Stimulated activated CD8-positive, alpha-beta memory T cell treated with anti-CD3 and anti-CD28 coated beads, Interleukin-4, amount 100 ng/mL, for 24 hours (primary cell): ENCODE measurements around the gene ZNF311.
"Not testable (repeated sequence)": the region's sequence is repeated elsewhere in the genome, so short reads cannot be mapped to it uniquely, and the experiment has no call there.

Experiments used
- DNase-seq: peaks from one replicate; pipeline ENCODE4 v3.0.0-alpha.2; 2020; ENCODE audit warnings: low read depth

ZNF311 gene

DNA sequence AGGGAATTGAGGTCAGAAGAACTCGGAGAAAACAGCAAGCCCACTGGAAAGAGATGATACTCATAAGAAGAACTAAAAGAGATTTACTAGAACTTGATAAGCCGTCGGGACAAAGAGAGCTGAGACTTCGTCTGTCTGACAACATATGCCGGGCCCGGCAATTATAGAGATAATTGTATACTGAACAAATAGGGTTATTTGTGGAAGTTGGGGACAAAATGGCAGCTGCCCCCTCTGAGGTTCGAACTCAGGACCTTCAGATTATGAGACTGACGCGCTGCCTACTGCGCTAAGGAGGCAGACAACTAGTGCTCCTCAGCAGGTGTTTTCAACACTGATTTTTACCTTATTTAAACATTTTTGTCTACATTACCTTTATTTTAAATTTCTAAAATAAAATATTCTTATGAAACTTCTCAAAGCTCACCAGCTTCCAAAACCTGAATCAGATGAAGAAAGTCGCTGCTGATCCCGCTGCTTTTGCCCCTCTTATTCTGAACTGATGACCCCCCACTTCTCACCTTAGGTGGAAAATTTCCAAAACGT, 52.0 kb downstream of the ZNF311 start:
- DNase-seq = peak; percentile 45

DNA sequence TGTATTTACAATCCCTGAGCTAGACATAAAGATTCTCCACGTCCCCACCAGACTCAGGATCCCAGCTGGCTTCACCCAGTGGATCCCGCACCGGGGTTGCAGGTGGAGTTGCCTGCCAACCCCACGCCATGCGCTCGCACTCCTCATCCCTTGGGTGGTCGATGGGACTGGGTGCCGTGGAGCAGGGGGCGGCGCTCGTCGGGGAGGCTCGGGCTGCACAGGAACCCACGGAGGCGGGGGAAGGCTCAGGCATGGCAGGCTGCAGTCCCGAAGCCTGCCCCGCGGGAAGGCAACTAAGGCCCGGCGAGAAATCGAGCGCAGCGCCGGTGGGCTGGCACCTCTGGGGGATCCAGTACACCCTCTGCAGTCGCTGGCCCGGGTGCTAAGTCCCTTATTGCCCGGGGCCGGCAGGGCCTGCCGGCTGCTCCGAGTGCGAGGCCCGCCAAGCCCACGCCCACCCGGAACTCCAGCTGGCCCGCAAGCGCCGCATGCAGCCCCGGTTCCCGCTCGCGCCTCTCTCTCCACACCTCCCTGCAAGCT, 55.4 kb downstream of the ZNF311 start:
- DNase-seq = not testable (repeated sequence)

DNA sequence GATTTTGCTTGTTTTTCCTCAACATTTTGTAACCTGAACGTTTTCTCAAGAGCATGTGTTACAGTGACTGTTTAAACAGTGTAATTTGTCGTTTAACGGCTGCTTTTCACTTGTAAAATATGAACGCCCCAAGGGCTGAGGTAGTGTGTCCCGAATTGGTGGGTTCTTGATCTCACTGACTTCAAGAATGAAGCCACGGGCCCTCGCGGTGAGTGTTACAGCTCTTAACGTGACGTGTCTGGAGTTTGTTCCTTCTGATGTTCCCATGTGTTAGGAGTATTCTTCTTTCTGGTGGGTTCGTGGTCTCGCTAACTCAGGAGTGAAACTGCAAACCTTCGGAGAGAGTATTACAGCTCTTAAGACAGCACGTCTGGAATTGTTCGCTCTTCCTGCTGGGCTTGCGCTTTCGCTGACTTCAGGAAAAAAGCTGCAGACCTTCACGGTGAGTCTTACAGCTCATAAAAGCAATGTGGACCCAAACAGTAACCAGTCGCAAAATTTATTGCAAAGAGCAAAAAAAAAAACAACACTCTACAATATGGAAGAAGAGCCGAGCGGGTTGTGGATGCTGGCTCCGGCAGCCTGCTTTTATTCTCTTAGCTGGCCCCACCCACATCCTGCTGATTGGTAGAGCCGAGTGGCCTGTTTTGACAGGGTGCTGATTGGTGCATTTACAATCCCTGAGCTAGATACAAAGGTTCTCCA, 56.2 kb downstream of the ZNF311 start:
- DNase-seq = no peak

DNA sequence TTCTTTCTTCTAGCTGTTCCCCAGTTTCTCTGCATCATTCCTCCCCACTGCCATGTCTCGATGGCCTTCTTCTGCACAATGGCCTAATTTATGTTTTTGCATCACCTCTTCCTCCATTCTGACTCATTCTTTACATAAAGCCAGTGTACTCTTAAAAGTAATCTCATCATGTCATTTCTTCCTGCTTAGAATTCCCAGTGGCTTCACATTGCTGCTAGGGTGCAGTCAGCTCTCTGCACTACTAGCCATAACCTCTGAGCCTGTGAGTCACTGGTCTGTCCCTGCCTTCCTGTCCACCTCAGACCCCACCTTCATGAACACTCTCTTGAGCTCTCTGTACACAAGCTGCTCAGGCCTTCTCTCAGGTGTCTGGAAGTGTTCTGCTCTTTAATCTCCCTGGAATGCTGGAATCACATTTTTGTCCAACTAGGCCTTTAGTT, 57.3 kb downstream of the ZNF311 start:
- DNase-seq = no peak

DNA sequence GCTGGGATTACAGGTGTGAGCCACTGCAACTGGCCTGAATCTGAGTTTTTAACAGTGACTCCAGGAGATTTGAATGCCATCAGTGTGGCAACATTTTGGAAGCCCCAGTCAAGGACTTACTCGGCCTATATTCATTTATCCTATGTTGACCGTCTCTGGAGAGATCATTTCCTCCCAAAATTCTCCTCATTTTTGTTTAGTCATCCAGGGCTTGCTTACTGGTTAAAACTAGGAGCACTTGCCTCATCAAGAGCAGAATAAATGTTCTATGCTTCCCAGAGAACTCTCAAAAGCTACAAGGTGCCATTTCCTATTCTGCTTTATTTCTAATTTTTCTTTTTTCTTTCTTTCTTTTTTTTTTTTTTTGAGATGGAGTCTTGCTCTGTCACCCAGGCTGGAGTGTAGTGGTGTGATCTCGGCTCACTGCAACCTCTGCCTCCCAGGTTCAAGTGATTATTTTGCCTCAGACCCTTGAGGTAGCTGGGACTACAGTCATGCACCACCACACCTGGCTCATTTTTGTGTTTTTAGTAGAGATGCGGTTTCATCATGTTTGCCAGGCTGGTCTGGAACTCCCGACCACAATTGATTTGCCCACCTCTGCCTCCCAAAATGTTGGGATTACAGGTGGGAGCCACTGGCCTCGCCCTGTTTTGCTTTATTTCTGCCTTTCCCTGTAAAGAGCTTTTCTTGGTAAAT, 57.9 kb downstream of the ZNF311 start:
- no peak for DNase-seq

DNA sequence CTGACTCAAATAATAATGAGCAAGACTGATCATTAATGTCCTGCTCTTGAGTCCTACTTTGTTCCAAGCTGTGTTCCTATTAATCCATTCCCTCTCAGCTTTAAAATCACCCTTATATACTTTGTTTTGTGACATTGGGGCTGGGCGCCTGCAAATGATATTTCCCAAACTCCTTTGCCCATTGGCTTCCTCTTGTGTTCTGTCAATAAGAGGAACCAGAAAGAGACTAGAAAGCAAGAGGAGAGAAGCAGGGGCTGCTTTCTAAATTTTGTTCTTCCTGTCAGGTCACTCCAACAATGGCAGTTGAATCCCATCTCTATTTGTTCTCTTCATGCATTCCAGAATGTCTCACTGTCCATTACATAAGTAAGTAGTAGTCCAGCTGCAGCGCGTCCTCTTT, 59.8 kb downstream of the ZNF311 start:
- DNase-seq = no peak
